ENCODE measurements around the gene FAM120C. TPM values are rescaled to one million over a fixed set of nuclear protein-coding genes. Genes with fewer than 3 reads are reported as not detected.
A peak's percentile ranks its signal among the peaks of the same experiment; 100 is the strongest.

Gene FAM120C
- total and polyA plus RNA-seq, 10 of the 15 experiments (the other 5 are each of a cell fraction or from before 2014, with no cell fraction given), result 1.3 to 9.8 (median 4.9) TPM

- POLR2A ChIA-PET, result no interaction called here
- intact Hi-C loops (cut with micrococcal nuclease; ENCODE audit: unreplicated experiment) (no loop called here), in situ Hi-C loops (cut with MboI) (no loop called here)
- SMC1A ChIA-PET (ENCODE audit: uncharacterized antibody, unreplicated experiment), result interaction anchor here (0.8 to 1.0 kb wide), 2 partner anchors 11 to 25 kb away, joined by 3 to 4 read pairs; no protein-coding TSS in a partner anchor
- CTCF ChIA-PET, result no interaction called here
- RAD21 ChIA-PET (ENCODE audit: unreplicated experiment), result interaction anchor here (0.7 to 1.6 kb wide), 2 partner anchors 14 to 17 kb away, joined by 3 to 4 read pairs; no protein-coding TSS in a partner anchor
- no TSS peak for BruUV-seq (replicated peaks)
- no peaks in the 10 kb centered on the region for H3K79me2 ChIP-seq (ENCODE audit: control insufficient read depth, insufficient read depth, low read length)
- no peaks in the 10 kb centered on the region for H4K20me1 ChIP-seq (ENCODE audit: control insufficient read depth, insufficient read depth)
- H3K4me1 ChIP-seq (ENCODE audit: control insufficient read depth, insufficient read depth, low read length), result no peaks in the 10 kb centered on the region
- H3K27me3 ChIP-seq (replicated peaks in 1 of 2; ENCODE audit: control insufficient read depth in 2 of 2, insufficient read depth in 2 of 2, low read length in 1 of 2), result no peaks in the 10 kb centered on the region
- DNase-seq (ENCODE audit: low read depth, low spot score) (no peak), ATAC-seq (peak; percentile 64), FAIRE-seq (no peak)
- H3K9ac ChIP-seq (ENCODE audit: control insufficient read depth, insufficient read depth, low read length), result no peak overlapping the region
- H2AFZ ChIP-seq (ENCODE audit: control insufficient read depth, low read depth, low read length), result no peak overlapping the region
- no peak overlapping the region for H3K27ac ChIP-seq (ENCODE audit: control insufficient read depth, insufficient read depth)
- H3K36me3 ChIP-seq (ENCODE audit: control insufficient read depth in 2 of 2, insufficient read depth in 2 of 2, low read length in 1 of 2), result no peaks in the 10 kb centered on the region
- TF ChIP-seq EP300 (IDR thresholded peaks at IDR 0.05; ENCODE audit: borderline replicate concordance in 1 of 2, control insufficient read depth in 1 of 2, low read depth in 2 of 2, low read length in 2 of 2) (peak; percentile 10 to 28; a peak in 1 of 4 replicates), RELB (IDR thresholded peaks at IDR 0.05; ENCODE audit: low read depth) (peak; percentile 67; the same call in 1 of the 2 replicates), PAX5 (IDR thresholded peaks at IDR 0.05; ENCODE audit: borderline replicate concordance, low read depth, low read length) (no peak), IKZF1 (conservative IDR thresholded peaks at IDR 0.05) (no peak)
- H3K4me2 ChIP-seq (ENCODE audit: control insufficient read depth, insufficient read depth), result no peak overlapping the region
- H3K4me3 ChIP-seq, result no peak overlapping the region
- no peaks in the 10 kb centered on the region for H3K9me3 ChIP-seq (replicated peaks; ENCODE audit: control insufficient read depth, insufficient read depth, low read length)
These were observed 12.0 kb upstream of the FAM120C start for GRCh38 chrX:54194982-54195588.

Data from GM12878 (cell line).